GM23248 (cell line): ENCODE data around the gene CABP4.

Source experiments
- EZH2 ChIP-seq: fragments of 200-600 bp; sonication (generic); IDR thresholded peaks from 2 replicates; pipeline ENCODE4 v1.6.1; 2018; ENCODE audit warnings: antibody characterized with exemption, mild to moderate bottlenecking; ENCODE audit not compliant: insufficient read depth, poor library complexity, severe bottlenecking
- EZH2phosphoT487 ChIP-seq: fragments of 200-600 bp; sonication (generic); IDR thresholded peaks from 2 replicates; pipeline ENCODE4 v1.6.1; 2018; ENCODE audit warnings: antibody characterized with exemption, moderate library complexity, mild to moderate bottlenecking, low read depth; ENCODE audit not compliant: insufficient read depth

GRCh38 chr11:67436459-67437081 lies 18.6 kb upstream of the CABP4 start:
- TF ChIP-seq EZH2 (no peak), EZH2phosphoT487 (no peak)
